GM21515 (cell line): ENCODE results near the gene PLEKHA4.
A peak's percentile ranks its signal among the peaks of the same experiment; 100 is the strongest.
"Not testable (repeated sequence)": the region's sequence is repeated elsewhere in the genome, so short reads cannot be mapped to it uniquely, and the experiment has no call there.

Experiments
- ATAC-seq: cut with Tn5 transposase; IDR thresholded peaks from one replicate; pipeline ENCODE4 v1.9.1; 2021; ENCODE audit not compliant: unreplicated experiment

PLEKHA4 gene

GRCh38 chr19:48868114-48868886 is at the start of gene PLEKHA4:
TSS of gene PLEKHA4 (minus strand) at chr19:48868617. CDS start at chr19:48867620, 997 bp downstream.
- ATAC-seq = no peak

DNA sequence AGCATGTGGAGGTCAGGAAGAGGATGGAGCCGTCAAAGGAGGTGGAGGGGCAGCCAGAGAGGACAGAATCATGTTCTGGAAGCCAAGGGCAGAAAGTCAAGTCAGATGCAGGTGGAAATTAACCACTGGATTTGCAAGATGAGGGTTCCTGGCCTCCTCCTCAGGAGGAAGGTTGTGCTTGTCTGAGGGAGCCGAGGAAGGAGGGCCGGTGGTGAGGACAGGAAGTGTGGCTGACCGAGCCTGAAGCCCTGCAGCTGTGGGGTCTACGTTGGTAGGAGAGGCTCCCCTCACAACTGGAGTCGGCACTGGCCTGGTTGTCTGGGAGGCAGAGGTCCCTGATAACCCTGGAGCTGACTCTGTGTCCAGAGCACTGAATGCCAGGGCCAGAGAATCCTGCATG is 49.7 kb upstream of the PLEKHA4 start:
- ATAC-seq = no peak

DNA sequence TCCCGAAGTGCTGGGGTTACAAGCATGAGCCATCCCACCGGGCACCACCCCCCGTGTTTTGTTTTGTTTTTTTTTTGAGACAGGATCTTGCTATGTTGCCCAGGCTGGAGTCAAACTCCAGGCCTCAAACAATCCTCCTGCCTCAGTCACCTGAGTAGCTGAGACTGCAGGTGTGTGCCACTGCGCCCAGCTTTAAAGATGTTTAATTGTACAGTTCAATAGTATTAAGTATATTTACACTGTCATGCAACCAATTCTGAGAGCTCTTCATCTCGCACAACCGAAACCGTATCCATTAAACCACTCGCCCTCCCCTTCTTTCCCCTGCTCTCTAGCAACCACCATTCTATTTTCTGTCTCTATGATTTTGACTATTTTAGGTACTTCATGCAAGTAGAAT is 47.3 kb upstream of the PLEKHA4 start:
- no peak for ATAC-seq

DNA sequence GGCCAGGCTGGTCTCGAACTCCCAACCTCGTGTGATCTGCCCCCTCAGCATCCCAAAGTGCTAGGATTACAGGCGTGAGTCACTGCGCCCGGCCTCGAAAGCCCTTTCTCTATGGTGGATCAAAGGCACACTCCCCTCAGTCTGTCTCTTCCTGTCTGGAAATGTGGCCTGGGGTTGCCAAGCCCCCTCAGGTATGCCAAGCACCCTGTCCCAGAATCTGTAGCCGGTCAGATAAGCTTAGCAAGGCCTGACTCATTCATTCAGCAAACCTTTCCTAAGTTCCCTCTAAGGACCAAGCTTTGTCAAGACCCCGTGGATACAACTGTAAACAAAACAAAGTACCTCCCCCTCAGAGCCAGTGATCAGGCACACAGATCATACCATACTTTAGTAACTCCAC is 45.8 kb upstream of the PLEKHA4 start:
- no peak for ATAC-seq

GRCh38 chr19:48913114-48913889 is 44.9 kb upstream of the PLEKHA4 start:
- no peak for ATAC-seq

DNA sequence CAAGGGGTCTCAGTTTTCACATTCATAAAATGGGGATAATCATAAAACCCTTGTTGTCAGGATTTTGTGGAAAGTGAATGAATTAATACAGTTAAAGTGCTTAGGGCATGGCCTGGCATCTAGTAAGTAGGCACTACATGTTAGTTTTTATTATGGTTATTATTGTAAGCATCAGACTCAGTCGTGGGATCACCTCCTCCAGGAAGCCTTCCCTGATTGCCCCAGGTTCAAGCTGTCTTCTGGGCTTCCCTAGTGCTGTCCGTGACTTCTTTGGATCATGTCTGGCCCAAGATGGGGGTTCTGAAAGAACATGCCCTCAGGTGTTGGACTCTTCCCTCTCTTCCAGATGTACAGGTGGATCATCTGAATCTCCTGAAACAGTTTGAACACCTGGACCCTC is 42.4 kb upstream of the PLEKHA4 start:
- no peak for ATAC-seq

GRCh38 chr19:48909424-48910077 is 41.1 kb upstream of the PLEKHA4 start:
- not testable (repeated sequence) for ATAC-seq

GRCh38 chr19:48907671-48908070 is 39.3 kb upstream of the PLEKHA4 start:
- ATAC-seq = no peak

GRCh38 chr19:48906324-48906723 is 37.9 kb upstream of the PLEKHA4 start:
- ATAC-seq = no peak

DNA sequence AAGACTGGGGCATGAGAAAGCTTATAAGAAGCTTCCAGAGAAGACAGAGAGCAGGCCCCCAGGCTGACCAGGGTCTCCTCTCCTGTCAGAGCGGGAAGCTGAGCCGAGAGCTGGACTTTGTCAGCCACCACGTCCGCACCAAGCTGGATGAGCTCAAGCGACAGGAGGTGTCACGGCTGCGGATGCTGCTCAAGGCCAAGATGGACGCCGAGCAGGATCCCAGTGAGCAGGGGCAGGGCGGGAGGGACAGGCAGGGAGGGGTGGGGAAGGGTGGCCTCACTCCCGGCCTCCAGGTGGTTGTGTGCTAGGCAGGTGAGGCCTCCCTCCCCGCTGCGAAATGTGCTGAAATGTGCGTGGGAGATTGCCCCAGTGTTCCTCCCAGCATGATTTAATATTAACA is 37.2 kb upstream of the PLEKHA4 start:
- ATAC-seq = no peak

DNA sequence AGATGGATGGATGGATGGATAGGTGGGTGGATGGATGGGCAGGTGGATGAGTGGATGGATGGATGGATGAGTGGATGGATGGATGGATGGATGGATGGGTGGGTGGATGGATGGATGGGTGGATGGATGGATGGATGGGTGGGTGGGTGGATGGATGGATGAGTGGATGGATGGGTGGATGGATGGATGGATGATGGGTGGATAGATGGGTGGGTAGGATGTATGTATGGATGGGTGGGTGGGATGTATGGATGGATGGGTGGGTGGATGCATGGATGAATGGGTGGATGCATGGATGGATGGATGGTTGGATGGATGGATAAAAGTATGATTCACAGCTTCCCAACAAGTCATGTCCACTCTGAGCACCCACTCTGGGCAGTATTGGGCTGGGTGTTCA is 35.4 kb upstream of the PLEKHA4 start:
- ATAC-seq = not testable (repeated sequence)

- ATAC-seq = not testable (repeated sequence)
Observed at GRCh38 chr19:48902291-48902690, 33.9 kb upstream of the PLEKHA4 start.

GRCh38 chr19:48900477-48901406 is 32.3 kb upstream of the PLEKHA4 start:
- ATAC-seq = no peak

DNA sequence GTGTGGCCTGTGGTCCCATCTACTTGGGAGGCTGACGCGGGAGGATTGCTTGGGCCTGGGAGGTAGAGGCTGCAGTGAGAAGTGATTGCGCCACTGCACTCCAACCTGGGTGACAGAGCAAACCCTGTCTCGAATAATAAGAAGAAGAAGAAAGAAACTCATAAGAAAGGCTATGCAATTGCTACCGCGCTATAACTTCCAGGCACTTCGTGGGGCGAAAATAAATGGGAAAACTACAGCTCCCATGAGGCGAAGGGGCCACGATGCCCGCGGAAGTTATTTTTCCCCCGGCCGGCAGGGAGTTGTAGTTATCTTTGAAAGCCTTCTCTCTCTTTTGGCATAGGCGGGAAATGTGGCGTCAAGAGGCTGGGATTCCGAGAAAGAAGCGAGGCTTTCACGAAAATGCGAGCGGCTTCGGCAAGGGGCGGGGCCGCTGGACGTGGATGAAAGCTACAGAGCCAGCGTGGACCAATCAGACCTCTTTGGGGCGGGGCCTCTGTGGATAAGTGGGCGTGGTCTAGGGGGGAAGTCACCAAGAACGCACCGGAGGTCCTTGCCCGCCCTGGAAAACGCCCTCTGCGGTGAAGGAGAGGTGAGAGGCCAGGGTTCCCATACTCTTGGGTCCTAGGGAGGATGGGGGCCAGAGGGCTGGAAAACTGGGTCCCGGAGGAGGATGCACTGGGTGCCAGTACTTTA is 31.5 kb upstream of the PLEKHA4 start, which contains the start of gene NUCB1:
NUCB1 (plus strand) TSS at position 532 of the 696 bp plus-strand sequence. CDS start 485 bp downstream, outside the sequence.
- ATAC-seq = peak; percentile 85

GRCh38 chr19:48899386-48899749 is 31.0 kb upstream of the PLEKHA4 start:
- ATAC-seq = not testable (repeated sequence)

GRCh38 chr19:48897181-48897580 is 28.8 kb upstream of the PLEKHA4 start:
- no peak for ATAC-seq

DNA sequence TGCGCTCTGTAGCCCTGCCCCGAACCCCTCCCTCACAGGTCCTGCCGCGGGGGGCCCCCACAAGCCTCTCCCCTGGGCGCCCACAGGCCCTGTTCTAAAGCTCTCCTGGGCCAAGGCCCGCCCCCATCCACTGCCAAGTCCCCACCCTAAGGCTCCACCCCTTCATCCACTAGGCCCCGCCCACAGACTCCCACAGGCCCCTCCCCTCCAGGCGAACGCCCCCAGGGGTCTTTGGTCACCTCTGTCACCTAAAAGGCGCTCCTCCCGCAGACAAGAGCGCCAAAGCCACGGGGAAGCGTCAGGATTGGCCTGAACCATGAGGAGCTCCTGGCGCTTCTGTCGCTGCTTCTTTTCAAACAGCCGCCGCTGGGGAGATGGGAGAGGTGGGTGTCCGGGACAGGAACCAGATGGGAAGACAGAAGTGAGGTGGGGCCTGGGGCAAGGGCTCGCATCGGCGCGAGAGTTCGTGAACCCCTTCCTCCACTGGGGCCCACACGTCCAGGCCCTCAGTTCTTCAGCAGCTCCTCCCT is 27.8 kb upstream of the PLEKHA4 start:
- no peak for ATAC-seq

- ATAC-seq = no peak
Observed at GRCh38 chr19:48895226-48895625, 26.8 kb upstream of the PLEKHA4 start.

- ATAC-seq = no peak
Observed at GRCh38 chr19:48890551-48890950, 22.1 kb upstream of the PLEKHA4 start.

GRCh38 chr19:48889496-48889895 is 21.1 kb upstream of the PLEKHA4 start:
- ATAC-seq = not testable (repeated sequence)
